HEK293 (cell line): ENCODE measurements around the gene TMEM106A.

Experiments used
- CTCF ChIA-PET: fragments of 350-600 bp; formaldehyde crosslinking; extraction: SDS; loops from one replicate; lab custom pipeline; 2021; ENCODE audit warnings: antibody characterized with exemption; lab: Yijun Ruan, JAX
- POLR2A ChIA-PET: fragments of 300-600 bp; formaldehyde crosslinking; extraction: SDS; loops from one replicate; lab custom pipeline; 2020; ENCODE audit warnings: antibody characterized with exemption, inconsistent platforms; lab: Yijun Ruan, JAX
- H3K27ac ChIP-seq: fragments of 200-500 bp; sonication (Bioruptor generic); 2 replicates; pipeline ENCODE4 v1.5.1; 2014; ENCODE audit warnings: low read depth, low read length, control low read depth, inconsistent platforms; ENCODE audit errors: extremely low read depth
- H3K36me3 ChIP-seq, 2 experiments: fragments of 200-500 bp in 1 of 2; sonication (Bioruptor generic) in 1 of 2; 1 replicate in 1 of 2; 2 replicates in 1 of 2; pipeline ENCODE4 v1.5.1; 2014 to 2017; ENCODE audit warnings: inconsistent platforms in 2 of 2, low read length in 2 of 2; ENCODE audit not compliant: control insufficient read depth in 2 of 2, insufficient read depth in 1 of 2
- H3K4me1 ChIP-seq: fragments of 200-500 bp; sonication (Bioruptor generic); 2 replicates; pipeline ENCODE4 v1.5.1; 2014; ENCODE audit warnings: mild to moderate bottlenecking, low read length, inconsistent platforms; ENCODE audit not compliant: control insufficient read depth, insufficient read depth
- H3K4me3 ChIP-seq: 2 replicates; pipeline ENCODE4 v1.5.1; 2011; ENCODE audit warnings: low read depth, mild to moderate bottlenecking, control low read depth, low read length, moderate library complexity
- H3K9me3 ChIP-seq: fragments of 200-500 bp; sonication (Bioruptor generic); 2 replicates; pipeline ENCODE4 v1.5.1; 2014; ENCODE audit warnings: low read depth, low read length, inconsistent platforms; ENCODE audit not compliant: control insufficient read depth, insufficient read depth
- BCL11A ChIP-seq: fragments of 450-650 bp; formaldehyde crosslinking; IDR thresholded peaks from 2 replicates; pipeline ENCODE4 v1.5.1; 2016; ENCODE audit warnings: low read depth, missing biosample characterization, missing genetic modification characterization
- GLIS2 ChIP-seq: fragments of 450-650 bp; formaldehyde crosslinking; IDR thresholded peaks from 2 replicates; pipeline ENCODE4 v1.5.1; 2016; ENCODE audit warnings: missing biosample characterization, missing genetic modification characterization
- KLF1 ChIP-seq: fragments of 450-650 bp; formaldehyde crosslinking; IDR thresholded peaks from 2 replicates; pipeline ENCODE4 v1.5.1; 2016; ENCODE audit warnings: missing biosample characterization, missing genetic modification characterization
- MZF1 ChIP-seq: fragments of 450-650 bp; formaldehyde crosslinking; IDR thresholded peaks from 2 replicates; pipeline ENCODE4 v1.5.1; 2017; ENCODE audit warnings: missing biosample characterization, missing genetic modification characterization, borderline replicate concordance
- ZBTB20 ChIP-seq: fragments of 450-650 bp; formaldehyde crosslinking; IDR thresholded peaks from 2 replicates; pipeline ENCODE4 v1.5.1; 2016; ENCODE audit warnings: missing biosample characterization, missing genetic modification characterization
- ZNF138 ChIP-seq: fragments of 450-650 bp; formaldehyde crosslinking; IDR thresholded peaks from 2 replicates; pipeline ENCODE4 v1.5.1; 2016; ENCODE audit warnings: missing biosample characterization, missing genetic modification characterization, borderline replicate concordance
- ZNF169 ChIP-seq: fragments of 450-650 bp; formaldehyde crosslinking; IDR thresholded peaks from 2 replicates; pipeline ENCODE4 v1.5.1; 2016; ENCODE audit warnings: missing biosample characterization, missing genetic modification characterization
- ZNF175 ChIP-seq: fragments of 450-650 bp; formaldehyde crosslinking; IDR thresholded peaks from 2 replicates; pipeline ENCODE4 v1.5.1; 2016; ENCODE audit warnings: missing biosample characterization, missing genetic modification characterization
- ZNF555 ChIP-seq: fragments of 450-650 bp; formaldehyde crosslinking; conservative IDR thresholded peaks from 2 replicates; pipeline ENCODE4 v1.5.1; 2017; ENCODE audit warnings: missing biosample characterization, mild to moderate bottlenecking, missing genetic modification characterization, inconsistent platforms
- ZNF660 ChIP-seq: fragments of 450-650 bp; IDR thresholded peaks from 2 replicates; pipeline ENCODE4 v1.5.1; 2018; ENCODE audit warnings: missing biosample characterization, mild to moderate bottlenecking, missing genetic modification characterization
- ZNF837 ChIP-seq: fragments of 450-650 bp; formaldehyde crosslinking; IDR thresholded peaks from 2 replicates; pipeline ENCODE4 v1.5.1; 2016; ENCODE audit warnings: missing biosample characterization, missing genetic modification characterization
- TF ChIP-seq, protein P1 (sequence below): fragments of 450-650 bp; formaldehyde crosslinking; conservative IDR thresholded peaks from 2 replicates; pipeline ENCODE4 v1.5.1; 2016; ENCODE audit warnings: low read depth, missing biosample characterization, missing genetic modification characterization
- TF ChIP-seq, protein P2 (sequence below): fragments of 450-650 bp; formaldehyde crosslinking; IDR thresholded peaks from 2 replicates; pipeline ENCODE4 v1.5.1; 2016; ENCODE audit warnings: missing biosample characterization, missing genetic modification characterization
- TF ChIP-seq, protein P3 (sequence below): IDR thresholded peaks from 2 replicates; pipeline ENCODE4 v1.6.1; 2011; ENCODE audit warnings: mild to moderate bottlenecking, low read depth, low read length, borderline replicate concordance

The TMEM106A gene

DNA sequence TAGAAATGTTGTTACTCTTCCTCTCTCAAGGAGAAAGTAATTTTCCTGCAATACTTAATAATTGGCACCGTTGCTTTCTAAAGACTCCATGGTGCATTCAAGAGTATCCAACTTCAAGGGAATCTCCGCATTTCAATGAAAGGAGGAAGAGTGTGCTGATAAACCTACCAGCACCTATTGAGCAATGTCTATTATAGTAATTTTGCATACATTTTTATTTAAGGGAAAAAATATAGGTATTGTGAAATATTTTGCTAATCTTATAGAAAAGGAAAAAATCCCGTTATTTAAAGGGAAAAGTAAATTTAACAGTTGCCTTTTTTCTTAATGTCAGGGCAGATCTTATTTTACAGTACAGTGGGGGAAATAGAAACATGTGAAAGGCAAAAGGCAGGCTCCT is 1.1 kb upstream of the TMEM106A start:
- CTCF ChIA-PET = interaction anchor here (0.6 to 0.7 kb wide), 2 partner anchors 180 to 197 kb away, joined by 3 read pairs; no protein-coding TSS in a partner anchor
- no peak overlapping the region for H3K4me3 ChIP-seq
- H3K36me3 ChIP-seq = peaks cover 17 to 86% of the 10 kb centered on the region in 2 experiments
- no peaks in the 10 kb centered on the region for H3K4me1 ChIP-seq
- no peak for TF ChIP-seq ZBTB20 (tag by site-specific recombination)
- TF ChIP-seq ZNF555 (tag by site-specific recombination) = no peak
- no peak for TF ChIP-seq BCL11A (tag by site-specific recombination)
- POLR2A ChIA-PET = no interaction called here
- H3K9me3 ChIP-seq = no peaks in the 10 kb centered on the region
- H3K27ac ChIP-seq = no peak overlapping the region

DNA sequence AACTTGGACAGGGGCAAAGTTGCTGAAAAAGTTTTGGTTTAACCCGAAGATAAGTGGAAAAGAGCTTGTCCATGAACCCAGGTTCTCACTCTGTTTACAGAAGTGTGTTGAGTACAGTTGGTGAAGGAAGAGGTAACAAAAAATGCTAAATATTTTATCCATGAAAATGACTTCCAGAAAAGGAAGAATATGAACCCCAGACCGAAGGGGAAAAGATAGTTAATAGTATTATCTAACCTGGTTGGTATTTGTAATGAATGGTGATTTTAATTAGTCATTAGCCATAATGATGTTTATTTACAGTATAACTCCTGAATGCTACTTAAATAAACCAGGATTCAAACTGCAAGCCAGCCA is 574 bp upstream of the TMEM106A start:
- no peak for TF ChIP-seq ZNF169 (tag by site-specific recombination)
- no peak for TF ChIP-seq ZNF138 (tag by site-specific recombination)
- no peak for TF ChIP-seq GLIS2 (tag by site-specific recombination)
- TF ChIP-seq ZNF837 (tag by site-specific recombination) = no peak
- TF ChIP-seq, protein P1, sequence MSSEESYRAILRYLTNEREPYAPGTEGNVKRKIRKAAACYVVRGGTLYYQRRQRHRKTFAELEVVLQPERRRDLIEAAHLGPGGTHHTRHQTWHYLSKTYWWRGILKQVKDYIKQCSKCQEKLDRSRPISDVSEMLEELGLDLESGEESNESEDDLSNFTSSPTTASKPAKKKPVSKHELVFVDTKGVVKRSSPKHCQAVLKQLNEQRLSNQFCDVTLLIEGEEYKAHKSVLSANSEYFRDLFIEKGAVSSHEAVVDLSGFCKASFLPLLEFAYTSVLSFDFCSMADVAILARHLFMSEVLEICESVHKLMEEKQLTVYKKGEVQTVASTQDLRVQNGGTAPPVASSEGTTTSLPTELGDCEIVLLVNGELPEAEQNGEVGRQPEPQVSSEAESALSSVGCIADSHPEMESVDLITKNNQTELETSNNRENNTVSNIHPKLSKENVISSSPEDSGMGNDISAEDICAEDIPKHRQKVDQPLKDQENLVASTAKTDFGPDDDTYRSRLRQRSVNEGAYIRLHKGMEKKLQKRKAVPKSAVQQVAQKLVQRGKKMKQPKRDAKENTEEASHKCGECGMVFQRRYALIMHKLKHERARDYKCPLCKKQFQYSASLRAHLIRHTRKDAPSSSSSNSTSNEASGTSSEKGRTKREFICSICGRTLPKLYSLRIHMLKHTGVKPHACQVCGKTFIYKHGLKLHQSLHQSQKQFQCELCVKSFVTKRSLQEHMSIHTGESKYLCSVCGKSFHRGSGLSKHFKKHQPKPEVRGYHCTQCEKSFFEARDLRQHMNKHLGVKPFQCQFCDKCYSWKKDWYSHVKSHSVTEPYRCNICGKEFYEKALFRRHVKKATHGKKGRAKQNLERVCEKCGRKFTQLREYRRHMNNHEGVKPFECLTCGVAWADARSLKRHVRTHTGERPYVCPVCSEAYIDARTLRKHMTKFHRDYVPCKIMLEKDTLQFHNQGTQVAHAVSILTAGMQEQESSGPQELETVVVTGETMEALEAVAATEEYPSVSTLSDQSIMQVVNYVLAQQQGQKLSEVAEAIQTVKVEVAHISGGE (tag by site-specific recombination) = no peak
- no peak for TF ChIP-seq ZNF175 (tag by site-specific recombination)
- TF ChIP-seq, protein P2, sequence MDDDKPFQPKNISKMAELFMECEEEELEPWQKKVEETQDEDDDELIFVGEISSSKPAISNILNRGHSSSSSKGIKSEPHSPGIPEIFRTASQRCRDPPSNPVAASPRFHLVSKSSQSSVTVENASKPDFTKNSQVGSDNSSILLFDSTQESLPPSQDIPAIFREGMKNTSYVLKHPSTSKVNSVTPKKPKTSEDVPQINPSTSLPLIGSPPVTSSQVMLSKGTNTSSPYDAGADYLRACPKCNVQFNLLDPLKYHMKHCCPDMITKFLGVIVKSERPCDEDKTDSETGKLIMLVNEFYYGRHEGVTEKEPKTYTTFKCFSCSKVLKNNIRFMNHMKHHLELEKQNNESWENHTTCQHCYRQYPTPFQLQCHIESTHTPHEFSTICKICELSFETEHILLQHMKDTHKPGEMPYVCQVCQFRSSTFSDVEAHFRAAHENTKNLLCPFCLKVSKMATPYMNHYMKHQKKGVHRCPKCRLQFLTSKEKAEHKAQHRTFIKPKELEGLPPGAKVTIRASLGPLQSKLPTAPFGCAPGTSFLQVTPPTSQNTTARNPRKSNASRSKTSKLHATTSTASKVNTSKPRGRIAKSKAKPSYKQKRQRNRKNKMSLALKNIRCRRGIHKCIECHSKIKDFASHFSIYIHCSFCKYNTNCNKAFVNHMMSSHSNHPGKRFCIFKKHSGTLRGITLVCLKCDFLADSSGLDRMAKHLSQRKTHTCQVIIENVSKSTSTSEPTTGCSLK (tag by site-specific recombination) = no peak
- no peak for TF ChIP-seq KLF1
- TF ChIP-seq, protein P3, sequence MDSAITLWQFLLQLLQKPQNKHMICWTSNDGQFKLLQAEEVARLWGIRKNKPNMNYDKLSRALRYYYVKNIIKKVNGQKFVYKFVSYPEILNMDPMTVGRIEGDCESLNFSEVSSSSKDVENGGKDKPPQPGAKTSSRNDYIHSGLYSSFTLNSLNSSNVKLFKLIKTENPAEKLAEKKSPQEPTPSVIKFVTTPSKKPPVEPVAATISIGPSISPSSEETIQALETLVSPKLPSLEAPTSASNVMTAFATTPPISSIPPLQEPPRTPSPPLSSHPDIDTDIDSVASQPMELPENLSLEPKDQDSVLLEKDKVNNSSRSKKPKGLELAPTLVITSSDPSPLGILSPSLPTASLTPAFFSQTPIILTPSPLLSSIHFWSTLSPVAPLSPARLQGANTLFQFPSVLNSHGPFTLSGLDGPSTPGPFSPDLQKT = no peak
- no peak for TF ChIP-seq MZF1 (tag by site-specific recombination)
- TF ChIP-seq ZNF660 (tag by site-specific recombination) = no peak
- TF ChIP-seq, all 188 proteins: peak for 0
- Histone ChIP-seq H3K4me1 (no peaks in the 10 kb centered on the region), H3K27ac (no peak overlapping the region), H3K36me3 (peaks cover 17 to 89% of the 10 kb centered on the region in 2 experiments), H3K4me3 (no peak overlapping the region), H3K9me3 (no peaks in the 10 kb centered on the region)
- CTCF ChIA-PET = interaction anchor here (0.6 kb wide), 1 partner anchor 198 kb away, joined by 3 read pairs; no protein-coding TSS in a partner anchor
- POLR2A ChIA-PET = no interaction called here
